Measurements from ENCODE around the gene ABCB9.

ABCB9 gene

DNA sequence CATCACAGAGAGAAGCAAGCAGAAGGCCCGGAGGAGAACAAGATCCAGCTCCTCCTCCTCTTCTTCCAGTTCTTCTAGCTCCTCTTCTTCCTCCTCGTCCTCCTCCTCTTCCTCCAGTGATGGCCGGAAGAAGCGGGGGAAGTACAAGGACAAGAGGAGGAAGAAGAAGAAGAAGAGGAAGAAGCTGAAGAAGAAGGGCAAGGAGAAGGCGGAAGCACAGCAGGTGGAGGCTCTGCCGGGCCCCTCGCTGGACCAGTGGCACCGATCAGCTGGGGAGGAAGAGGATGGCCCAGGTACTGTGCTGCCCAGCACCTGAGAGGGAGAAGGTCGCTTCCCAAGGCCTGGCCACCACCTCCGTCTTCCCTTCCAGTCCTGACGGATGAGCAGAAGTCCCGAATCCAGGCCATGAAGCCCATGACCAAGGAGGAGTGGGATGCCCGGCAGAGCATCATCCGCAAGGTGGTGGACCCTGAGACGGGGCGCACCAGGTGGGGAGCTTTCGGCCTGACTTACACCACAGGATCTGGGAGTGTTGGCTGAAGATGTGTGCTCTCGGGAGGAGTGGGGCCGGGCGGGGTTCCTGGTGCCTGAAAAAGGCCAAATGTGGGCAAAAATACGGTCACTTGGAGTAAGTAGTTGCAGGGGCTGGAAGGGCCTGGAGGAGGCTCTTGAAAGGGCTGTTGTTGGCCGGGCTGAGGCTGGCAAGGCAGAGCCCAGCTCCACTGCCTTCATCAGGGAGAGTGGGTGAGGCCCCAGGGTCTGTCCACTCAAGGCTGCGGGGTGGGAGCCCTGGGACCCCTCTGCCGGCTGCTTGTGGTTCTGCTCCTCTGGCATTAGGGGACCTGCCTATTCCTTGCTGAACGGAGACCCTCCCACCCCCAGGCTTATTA, 15.6 kb upstream of the ABCB9 start:
- DNase-seq = peak in 2 of 4 experiments; percentile 12 to 23

- peak in 1 of 4 experiments; percentile 11 for DNase-seq
Observed at GRCh38 chr12:122981036-122981471, 14.8 kb upstream of the ABCB9 start.

GRCh38 chr12:122980183-122981035, 14.1 kb upstream of the ABCB9 start, which contains the start of gene ARL6IP4:
ARL6IP4 (plus strand) TSS chr12:122980681; CDS start chr12:122981140, 459 bp downstream.
- peak; percentile 73 to 91 (median 82) for DNase-seq

DNA sequence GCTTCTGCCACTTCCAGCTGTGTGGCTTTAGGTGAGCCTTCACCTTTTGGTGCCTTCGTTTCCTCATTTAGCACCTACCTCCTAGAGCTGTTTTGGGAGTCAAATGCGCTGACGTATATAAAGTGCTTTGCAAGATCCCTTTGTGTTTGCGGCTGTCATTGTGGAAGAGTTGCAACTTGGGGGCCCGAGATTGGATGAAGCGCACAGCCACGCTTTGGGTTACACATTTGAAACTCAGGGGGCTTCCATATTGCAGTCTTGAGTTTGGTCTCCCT, 13.6 kb upstream of the ABCB9 start:
- no peak for DNase-seq

- no peak for DNase-seq
Observed at GRCh38 chr12:122979001-122979907, 13.0 kb upstream of the ABCB9 start.

DNA sequence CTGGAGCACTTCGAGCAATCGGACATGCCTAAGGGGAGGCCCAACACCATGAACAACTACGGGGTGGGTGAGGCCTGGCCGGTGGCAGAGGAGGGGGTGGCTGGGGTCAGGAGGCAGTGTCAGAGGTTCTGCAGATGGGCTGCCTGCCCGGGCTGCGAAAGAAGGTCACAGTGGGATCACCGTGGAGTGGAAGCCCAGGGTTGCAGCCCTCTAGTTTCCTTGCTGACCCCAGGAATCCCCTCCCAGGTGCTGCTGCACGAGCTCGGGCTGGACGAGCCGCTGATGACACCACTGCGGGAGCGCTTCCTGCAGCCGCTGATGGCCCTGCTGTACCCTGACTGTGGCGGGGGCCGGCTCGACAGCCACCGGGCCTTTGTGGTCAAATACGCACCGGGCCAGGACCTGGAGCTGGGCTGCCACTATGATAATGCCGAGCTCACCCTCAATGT, 12.3 kb upstream of the ABCB9 start:
- no peak for DNase-seq

GRCh38 chr12:122977655-122978392, 11.6 kb upstream of the ABCB9 start:
- DNase-seq = no peak

- DNase-seq = no peak
Observed at GRCh38 chr12:122977153-122977552, 10.9 kb upstream of the ABCB9 start.

DNA sequence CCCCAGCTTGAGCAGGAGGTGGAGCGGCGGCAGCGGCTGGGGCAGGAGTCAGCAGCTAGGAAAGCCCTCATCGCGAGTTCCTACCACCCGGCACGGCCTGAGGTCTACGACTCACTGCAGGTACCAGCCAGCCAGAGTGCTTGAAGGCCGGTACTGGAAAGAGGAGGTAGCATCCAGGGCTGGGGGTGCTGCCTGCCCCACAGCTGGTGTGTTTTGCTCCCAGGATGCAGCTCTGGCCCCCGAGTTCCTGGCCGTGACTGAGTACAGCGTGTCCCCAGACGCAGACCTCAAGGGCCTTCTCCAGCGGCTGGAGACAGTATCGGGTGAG, 10.3 kb upstream of the ABCB9 start:
- no peak for DNase-seq

GRCh38 chr12:122975790-122976647, 9.8 kb upstream of the ABCB9 start:
- no peak for DNase-seq

GRCh38 chr12:122974892-122975789, 8.9 kb upstream of the ABCB9 start, which contains the start of gene OGFOD2:
OGFOD2 (plus strand) TSS chr12:122975244; CDS start chr12:122975252, 8 bp downstream.
- DNase-seq = peak; percentile 95 to 97 (median 96)

DNA sequence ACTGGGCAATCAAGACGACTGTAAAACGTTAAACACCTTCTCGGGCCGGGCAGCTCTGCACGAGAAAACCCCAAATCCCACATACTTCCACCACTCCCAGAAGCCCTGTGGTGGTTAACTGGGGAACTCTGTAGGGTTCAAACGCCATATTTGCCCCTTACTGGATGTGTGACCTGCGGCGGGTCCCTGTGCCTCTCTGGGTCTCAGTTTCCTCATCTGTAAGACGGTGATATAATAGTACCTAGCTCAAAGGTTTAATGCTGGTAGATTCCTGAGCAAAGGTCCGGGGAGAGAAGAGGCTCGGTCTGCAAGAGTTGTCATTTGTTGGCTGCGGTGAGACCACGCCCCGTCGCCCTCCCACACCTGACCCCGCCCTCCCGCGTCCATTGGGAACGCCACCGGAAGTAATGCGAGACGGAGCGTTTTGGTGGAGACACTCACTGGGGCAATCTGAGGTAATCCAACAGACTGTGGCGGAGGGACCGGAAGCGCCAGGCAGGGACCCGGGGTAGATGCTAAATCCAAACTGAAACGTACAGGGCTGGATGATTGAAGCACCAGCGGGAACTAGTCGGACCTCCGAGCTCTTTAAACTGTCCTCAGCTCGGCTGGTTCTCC, 8.1 kb upstream of the ABCB9 start:
- peak; percentile 98 to 99 (median 98) for DNase-seq

GRCh38 chr12:122969676-122970075, 3.4 kb upstream of the ABCB9 start:
- DNase-seq = no peak

DNA sequence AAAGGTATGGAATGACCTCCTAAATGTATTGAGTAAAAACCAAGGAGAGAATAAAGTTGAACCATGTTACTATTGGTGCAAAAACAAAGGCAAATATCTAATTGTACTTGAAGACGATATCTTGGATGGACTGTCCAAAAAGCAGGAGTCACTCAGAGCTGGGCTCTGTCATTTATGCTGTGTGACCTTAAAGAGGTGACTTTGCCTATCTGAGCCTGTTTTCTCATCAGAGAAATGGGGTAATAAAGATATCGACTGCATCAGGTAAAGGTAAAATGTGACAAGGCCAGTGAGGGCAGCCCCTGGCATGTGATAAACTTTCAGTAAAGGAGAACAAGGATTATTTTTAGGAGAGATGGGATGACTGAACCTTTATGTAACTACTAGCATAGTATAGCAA, 1.8 kb upstream of the ABCB9 start:
- DNase-seq = no peak

GRCh38 chr12:122966743-122967550, 684 bp upstream of the ABCB9 start:
- no peak for DNase-seq

- no peak for DNase-seq
Observed at GRCh38 chr12:122965321-122965751, 927 bp downstream of the ABCB9 start.

GRCh38 chr12:122964439-122965257, 1.6 kb downstream of the ABCB9 start:
- no peak for DNase-seq
